Measurements from ENCODE around the gene CRIP3.

Gene CRIP3

GRCh38 chr6:43325876-43326275 is 17.2 kb upstream of the CRIP3 start:
- DNase-seq (ENCODE audit: low read depth) = no peak
- H3K4me3 ChIP-seq (ENCODE audit: low read length) = no peak overlapping the region
- TF ChIP-seq, protein P1, sequence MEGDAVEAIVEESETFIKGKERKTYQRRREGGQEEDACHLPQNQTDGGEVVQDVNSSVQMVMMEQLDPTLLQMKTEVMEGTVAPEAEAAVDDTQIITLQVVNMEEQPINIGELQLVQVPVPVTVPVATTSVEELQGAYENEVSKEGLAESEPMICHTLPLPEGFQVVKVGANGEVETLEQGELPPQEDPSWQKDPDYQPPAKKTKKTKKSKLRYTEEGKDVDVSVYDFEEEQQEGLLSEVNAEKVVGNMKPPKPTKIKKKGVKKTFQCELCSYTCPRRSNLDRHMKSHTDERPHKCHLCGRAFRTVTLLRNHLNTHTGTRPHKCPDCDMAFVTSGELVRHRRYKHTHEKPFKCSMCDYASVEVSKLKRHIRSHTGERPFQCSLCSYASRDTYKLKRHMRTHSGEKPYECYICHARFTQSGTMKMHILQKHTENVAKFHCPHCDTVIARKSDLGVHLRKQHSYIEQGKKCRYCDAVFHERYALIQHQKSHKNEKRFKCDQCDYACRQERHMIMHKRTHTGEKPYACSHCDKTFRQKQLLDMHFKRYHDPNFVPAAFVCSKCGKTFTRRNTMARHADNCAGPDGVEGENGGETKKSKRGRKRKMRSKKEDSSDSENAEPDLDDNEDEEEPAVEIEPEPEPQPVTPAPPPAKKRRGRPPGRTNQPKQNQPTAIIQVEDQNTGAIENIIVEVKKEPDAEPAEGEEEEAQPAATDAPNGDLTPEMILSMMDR (IDR thresholded peaks at IDR 0.05; ENCODE audit: insufficient read depth, low read depth, low read length, missing control alignments) = no peak

DNA sequence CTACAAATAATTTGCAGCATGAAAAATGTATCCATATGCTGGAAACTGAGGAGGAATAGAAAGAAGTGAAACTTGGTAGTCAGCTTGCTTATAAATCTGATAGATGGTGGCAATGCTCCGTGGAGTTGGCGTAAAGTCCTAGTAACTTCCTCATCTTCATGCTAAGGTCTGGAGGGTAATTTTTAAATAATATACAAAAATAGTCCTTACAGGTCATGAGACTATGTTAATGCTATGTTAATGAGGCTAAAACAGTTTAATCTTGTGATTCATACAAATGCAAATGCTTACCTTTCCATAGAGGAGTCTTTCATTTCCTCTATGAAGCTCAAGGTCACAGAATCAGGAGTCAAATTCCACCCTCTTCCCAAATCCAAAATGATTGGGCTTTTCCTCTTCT is 9.4 kb upstream of the CRIP3 start:
- TF ChIP-seq, protein P1 (IDR thresholded peaks at IDR 0.05; ENCODE audit: insufficient read depth, low read depth, low read length, missing control alignments) = no peak
- DNase-seq (ENCODE audit: low read depth) = no peak

GRCh38 chr6:43313813-43314212 is 5.2 kb upstream of the CRIP3 start:
- no peak overlapping the region for H3K4me3 ChIP-seq (ENCODE audit: low read length)
- no peak for DNase-seq (ENCODE audit: low read depth)
- TF ChIP-seq, protein P1 (IDR thresholded peaks at IDR 0.05; ENCODE audit: insufficient read depth, low read depth, low read length, missing control alignments) = no peak

More for the DNA sequence above, 9.4 kb upstream of the CRIP3 start:
- H3K4me3 ChIP-seq (ENCODE audit: low read length) = no peak overlapping the region

DNA sequence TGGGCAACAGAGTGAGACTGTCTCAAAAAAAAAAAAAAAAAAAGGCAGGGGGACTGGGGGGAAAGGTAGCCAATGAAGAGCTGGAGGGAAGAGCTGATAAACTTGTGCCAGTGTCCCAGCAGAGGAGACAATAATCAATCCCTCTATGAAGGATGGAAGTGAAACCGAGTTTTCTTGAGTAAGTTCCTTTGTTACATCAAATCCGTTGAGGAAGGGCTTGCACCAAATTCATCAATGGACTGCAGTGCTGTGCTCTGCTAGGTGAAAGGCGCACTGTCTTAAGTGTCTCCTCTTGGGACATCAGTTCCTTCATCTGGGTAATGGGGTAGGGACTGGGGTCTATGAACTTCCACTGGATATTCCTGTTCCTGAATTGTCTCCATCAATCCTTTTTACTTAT is 3.0 kb upstream of the CRIP3 start:
- no peak for DNase-seq (ENCODE audit: low read depth)
- no peak overlapping the region for H3K4me3 ChIP-seq (ENCODE audit: low read length)
- TF ChIP-seq, protein P1 (IDR thresholded peaks at IDR 0.05; ENCODE audit: insufficient read depth, low read depth, low read length, missing control alignments) = no peak

DNA sequence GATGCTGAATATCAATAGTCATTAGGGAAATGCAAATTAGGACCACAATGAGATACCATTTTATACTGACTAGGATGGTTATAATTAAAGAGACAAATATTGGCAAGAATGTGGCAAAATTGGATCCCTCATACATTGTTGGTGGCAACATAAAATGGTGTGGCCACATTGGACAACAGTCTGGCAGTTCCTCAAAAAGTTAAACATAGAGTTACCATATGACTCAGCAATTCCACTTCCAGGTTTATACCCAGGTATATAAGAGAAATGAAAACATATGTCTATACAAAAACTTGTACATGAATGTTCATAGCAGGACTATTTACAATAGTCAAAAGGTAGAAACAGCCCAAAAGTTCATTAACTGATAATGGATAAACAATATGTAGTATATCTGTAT is 2.0 kb upstream of the CRIP3 start:
- TF ChIP-seq, protein P1 (IDR thresholded peaks at IDR 0.05; ENCODE audit: insufficient read depth, low read depth, low read length, missing control alignments) = no peak
- H3K4me3 ChIP-seq (ENCODE audit: low read length) = no peak overlapping the region
- DNase-seq (ENCODE audit: low read depth) = peak; percentile 16

GRCh38 chr6:43310134-43310533 is 1.5 kb upstream of the CRIP3 start:
- no peak overlapping the region for H3K4me3 ChIP-seq (ENCODE audit: low read length)
- TF ChIP-seq, protein P1 (IDR thresholded peaks at IDR 0.05; ENCODE audit: insufficient read depth, low read depth, low read length, missing control alignments) = no peak
- DNase-seq (ENCODE audit: low read depth) = no peak

- no peak for DNase-seq (ENCODE audit: low read depth)
- TF ChIP-seq, protein P1 (IDR thresholded peaks at IDR 0.05; ENCODE audit: insufficient read depth, low read depth, low read length, missing control alignments) = no peak
- peak overlapping the region; percentile 16 for H3K4me3 ChIP-seq (ENCODE audit: low read length)
These were observed 408 bp upstream of the CRIP3 start for GRCh38 chr6:43308990-43309477.

Measured in epithelial cell of esophagus (primary cell).